T-helper 1 cell (primary cell): ENCODE measurements around the gene NAGS.
"Not testable (repeated sequence)": the region's sequence is repeated elsewhere in the genome, so short reads cannot be mapped to it uniquely, and the experiment has no call there.

Experiments used
- DNase-seq, 5 donors: peaks; one replicate each; pipeline ENCODE4 v3.0.0-alpha.2; 2012 to 2020

NAGS gene

GRCh38 chr17:44044071-44044470 is 39.6 kb downstream of the NAGS start:
- no peak for DNase-seq

- DNase-seq = no peak
Observed at GRCh38 chr17:44045486-44045885, 41.1 kb downstream of the NAGS start.

GRCh38 chr17:44046893-44047292 is 42.5 kb downstream of the NAGS start:
- DNase-seq = not testable (repeated sequence)

- no peak for DNase-seq
Observed at GRCh38 chr17:44049294-44050060, 45.1 kb downstream of the NAGS start.

- no peak for DNase-seq
Observed at GRCh38 chr17:44053125-44053872, 48.9 kb downstream of the NAGS start.
